HEK293T (cell line): ENCODE results near the gene DDX39B.
"Not testable (repeated sequence)": the region's sequence is repeated elsewhere in the genome, so short reads cannot be mapped to it uniquely, and the experiment has no call there.

Experiments
- CTCF ChIA-PET: fragments of 350-600 bp; formaldehyde crosslinking; extraction: SDS; loops from one replicate; lab custom pipeline; 2021; ENCODE audit warnings: antibody characterized with exemption, inconsistent platforms; lab: Yijun Ruan, JAX
- POLR2A ChIA-PET: fragments of 350-600 bp; formaldehyde crosslinking; extraction: SDS; loops from one replicate; lab custom pipeline; 2020; ENCODE audit warnings: antibody characterized with exemption, inconsistent platforms; lab: Yijun Ruan, JAX
- DNase-seq: peaks from one replicate; pipeline ENCODE4 v3.0.0; 2012; ENCODE audit warnings: mixed read lengths; ENCODE audit errors: extremely low spot score
- ARNT ChIP-seq: fragments of 450-650 bp; IDR thresholded peaks from 2 replicates; pipeline ENCODE4 v1.6.1; 2017; ENCODE audit warnings: mild to moderate bottlenecking
- BHLHE40 ChIP-seq: fragments of 450-650 bp; IDR thresholded peaks from 2 replicates; pipeline ENCODE4 v1.6.1; 2016; ENCODE audit warnings: mild to moderate bottlenecking, moderate library complexity, borderline replicate concordance
- CTBP1 ChIP-seq: fragments of 450-650 bp; IDR thresholded peaks from 2 replicates; pipeline ENCODE4 v1.6.1; 2016; ENCODE audit warnings: borderline replicate concordance
- ELF4 ChIP-seq: fragments of 450-650 bp; IDR thresholded peaks from 2 replicates; pipeline ENCODE4 v1.6.1; 2017; ENCODE audit warnings: antibody characterized with exemption
- FOXA1 ChIP-seq: fragments of 450-650 bp; IDR thresholded peaks from 2 replicates; pipeline ENCODE4 v1.6.1; 2016; ENCODE audit warnings: mild to moderate bottlenecking
- FOXK2 ChIP-seq: fragments of 450-650 bp; IDR thresholded peaks from 2 replicates; pipeline ENCODE4 v1.6.1; 2016; ENCODE audit warnings: mild to moderate bottlenecking
- FOXM1 ChIP-seq: fragments of 450-650 bp; IDR thresholded peaks from 2 replicates; pipeline ENCODE4 v1.6.1; 2017; ENCODE audit warnings: mild to moderate bottlenecking, borderline replicate concordance
- HDGF ChIP-seq: fragments of 450-650 bp; IDR thresholded peaks from 2 replicates; pipeline ENCODE4 v1.6.1; 2017; ENCODE audit warnings: antibody characterized with exemption, borderline replicate concordance
- L3MBTL2 ChIP-seq: fragments of 450-650 bp; conservative IDR thresholded peaks from 2 replicates; pipeline ENCODE4 v1.6.1; 2016; ENCODE audit warnings: mild to moderate bottlenecking
- LEF1 ChIP-seq: fragments of 450-650 bp; IDR thresholded peaks from 2 replicates; pipeline ENCODE4 v1.6.1; 2017; ENCODE audit warnings: mild to moderate bottlenecking, borderline replicate concordance
- NFRKB ChIP-seq: fragments of 450-650 bp; IDR thresholded peaks from 2 replicates; pipeline ENCODE4 v1.6.1; 2016; ENCODE audit warnings: mild to moderate bottlenecking, moderate library complexity
- PKNOX1 ChIP-seq: fragments of 450-650 bp; IDR thresholded peaks from 2 replicates; pipeline ENCODE4 v1.6.1; 2016
- SP1 ChIP-seq: fragments of 450-650 bp; IDR thresholded peaks from 2 replicates; pipeline ENCODE4 v1.6.1; 2017
- SUZ12 ChIP-seq: fragments of 450-650 bp; IDR thresholded peaks from 2 replicates; pipeline ENCODE4 v1.6.1; 2016; ENCODE audit warnings: mild to moderate bottlenecking
- TARDBP ChIP-seq: fragments of 450-650 bp; IDR thresholded peaks from 2 replicates; pipeline ENCODE4 v1.6.1; 2016
- ZNF384 ChIP-seq: fragments of 450-650 bp; IDR thresholded peaks from 2 replicates; pipeline ENCODE4 v1.6.1; 2016

Gene DDX39B

GRCh38 chr6:31525553-31525931 lies 16.3 kb downstream of the DDX39B start:
- no peak for TF ChIP-seq TARDBP
- no peak for DNase-seq
- CTCF ChIA-PET, result no interaction called here
- POLR2A ChIA-PET, result interaction anchor here (0.7 to 8.4 kb wide), 2 partner anchors 8 to 15 kb away, joined by 3 to 114 read pairs; partner anchors contain the start of gene DDX39B

- TF ChIP-seq TARDBP (no peak), ZNF384 (no peak), BHLHE40 (no peak), PKNOX1 (no peak), FOXM1 (no peak), FOXK2 (no peak), FOXA1 (no peak), HDGF (no peak), NFRKB (no peak), ARNT (no peak), CTBP1 (no peak), SUZ12 (no peak), SP1 (no peak), ELF4 (no peak), LEF1 (no peak), L3MBTL2 (no peak)
- POLR2A ChIA-PET, result no interaction called here
- no peak for DNase-seq
Observed at GRCh38 chr6:31521835-31522234, 20.0 kb downstream of the DDX39B start.

GRCh38 chr6:31513456-31514165 lies 28.2 kb downstream of the DDX39B start:
- ChIA-PET CTCF (no interaction called here), POLR2A (interaction anchor here (0.6 kb wide), 1 partner anchor 748 kb away, joined by 3 read pairs; no protein-coding TSS in a partner anchor)
- no peak for TF ChIP-seq NFRKB
- TF ChIP-seq HDGF, result no peak
- TF ChIP-seq SUZ12, result no peak
- no peak for TF ChIP-seq L3MBTL2
- no peak for TF ChIP-seq FOXK2
- TF ChIP-seq TARDBP, result no peak
- TF ChIP-seq ELF4, result no peak
- no peak for DNase-seq

More at GRCh38 chr6:31521835-31522234, 20.0 kb downstream of the DDX39B start:
- CTCF ChIA-PET, result no interaction called here

GRCh38 chr6:31510007-31510406 lies 31.8 kb downstream of the DDX39B start:
- ChIA-PET POLR2A (no interaction called here), CTCF (no interaction called here)
- no peak for TF ChIP-seq HDGF
- DNase-seq, result no peak

- CTCF ChIA-PET, POLR2A ChIA-PET, DNase-seq: not testable (repeated sequence)
Observed at GRCh38 chr6:31509036-31509435, 32.8 kb downstream of the DDX39B start.

GRCh38 chr6:31502586-31502985 lies 39.2 kb downstream of the DDX39B start:
- DNase-seq, result no peak
- TF ChIP-seq FOXM1, result no peak
- TF ChIP-seq ELF4, result no peak
- TF ChIP-seq BHLHE40, result no peak
- no peak for TF ChIP-seq NFRKB
- TF ChIP-seq PKNOX1, result no peak
- TF ChIP-seq L3MBTL2, result no peak
- no peak for TF ChIP-seq FOXK2
- TF ChIP-seq HDGF, result no peak
- TF ChIP-seq SP1, result no peak
- TF ChIP-seq TARDBP, result no peak
- no peak for TF ChIP-seq FOXA1
- TF ChIP-seq SUZ12, result no peak
- no peak for TF ChIP-seq LEF1
- TF ChIP-seq ARNT, result no peak
- TF ChIP-seq ZNF384, result no peak
- no peak for TF ChIP-seq CTBP1
- POLR2A ChIA-PET, result interaction anchor here (1.5 kb wide), 1 partner anchor 39 kb away, joined by 6 read pairs; the partner anchor contains the start of gene DDX39B
- CTCF ChIA-PET, result no interaction called here

GRCh38 chr6:31499648-31500047 lies 42.2 kb downstream of the DDX39B start:
- POLR2A ChIA-PET, result interaction anchor here (1.4 kb wide), 1 partner anchor 42 kb away, joined by 5 read pairs; the partner anchor contains the start of gene DDX39B
- CTCF ChIA-PET, result not testable (repeated sequence)

GRCh38 chr6:31498748-31499147 lies 43.1 kb downstream of the DDX39B start:
- POLR2A ChIA-PET, result interaction anchor here (1.4 kb wide), 1 partner anchor 43 kb away, joined by 5 read pairs; the partner anchor contains the start of gene DDX39B
- CTCF ChIA-PET, result no interaction called here
- DNase-seq, result no peak
- TF ChIP-seq FOXK2 (no peak), NFRKB (no peak), BHLHE40 (no peak), ZNF384 (no peak), HDGF (no peak), FOXM1 (no peak), LEF1 (no peak), PKNOX1 (no peak), L3MBTL2 (no peak), SUZ12 (no peak), SP1 (no peak)

More at GRCh38 chr6:31499648-31500047, 42.2 kb downstream of the DDX39B start:
- DNase-seq, result not testable (repeated sequence)
